Measurements from ENCODE around the gene SELP.

Gene SELP

DNA sequence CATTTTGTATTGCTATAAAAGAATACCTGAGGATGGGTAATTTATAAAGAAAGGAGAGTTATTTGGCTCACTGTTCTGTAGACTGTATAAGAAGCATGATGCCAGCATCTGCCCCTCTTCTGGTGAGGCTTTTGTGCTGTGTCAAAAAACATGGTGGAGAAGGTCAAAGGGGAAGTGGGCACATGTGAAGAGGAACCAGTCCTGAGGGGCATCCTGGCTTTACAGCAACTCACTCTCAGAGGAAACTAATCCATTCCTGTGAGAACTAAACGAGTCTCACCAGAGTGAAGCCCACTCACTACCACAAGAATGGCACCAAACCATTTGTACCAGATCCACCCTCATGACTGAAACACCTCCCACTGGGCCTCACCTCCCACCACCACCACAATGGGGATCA, 18.8 kb upstream of the SELP start:
- Histone ChIP-seq H3K27me3 (replicated peaks; ENCODE audit: insufficient read depth, low read length) (no peaks in the 10 kb centered on the region), H3K27ac (ENCODE audit: low read length) (no peak overlapping the region), H3F3A (ENCODE audit: insufficient read depth, low read length) (no peaks in the 10 kb centered on the region), H3K4me1 (ENCODE audit: low read length) (no peaks in the 10 kb centered on the region), H3K36me3 (replicated peaks; ENCODE audit: insufficient read depth, low read length) (no peaks in the 10 kb centered on the region), H3K9me3 (replicated peaks; ENCODE audit: insufficient read depth, low read length) (no peaks in the 10 kb centered on the region), H2AFZ (ENCODE audit: low read length) (no peak overlapping the region), H3K4me3 (ENCODE audit: low read length) (no peak overlapping the region), H4K20me1 (ENCODE audit: insufficient read depth, low read length) (no peaks in the 10 kb centered on the region), H3K9me2 (replicated peaks; ENCODE audit: insufficient read depth, low read length) (no peaks in the 10 kb centered on the region), H3K79me2 (ENCODE audit: low read length) (no peaks in the 10 kb centered on the region), H3K9ac (ENCODE audit: low read length) (no peak overlapping the region), H3K4me2 (ENCODE audit: low read depth, low read length) (no peak overlapping the region)
- DNase-seq = no peak
- no peak for TF ChIP-seq EZH2phosphoT487 (IDR thresholded peaks at IDR 0.05; ENCODE audit: low read length)
- no peak for TF ChIP-seq EZH2 (optimal IDR thresholded peaks at IDR 0.05; ENCODE audit: low read depth, low read length)
- TF ChIP-seq, protein P1, sequence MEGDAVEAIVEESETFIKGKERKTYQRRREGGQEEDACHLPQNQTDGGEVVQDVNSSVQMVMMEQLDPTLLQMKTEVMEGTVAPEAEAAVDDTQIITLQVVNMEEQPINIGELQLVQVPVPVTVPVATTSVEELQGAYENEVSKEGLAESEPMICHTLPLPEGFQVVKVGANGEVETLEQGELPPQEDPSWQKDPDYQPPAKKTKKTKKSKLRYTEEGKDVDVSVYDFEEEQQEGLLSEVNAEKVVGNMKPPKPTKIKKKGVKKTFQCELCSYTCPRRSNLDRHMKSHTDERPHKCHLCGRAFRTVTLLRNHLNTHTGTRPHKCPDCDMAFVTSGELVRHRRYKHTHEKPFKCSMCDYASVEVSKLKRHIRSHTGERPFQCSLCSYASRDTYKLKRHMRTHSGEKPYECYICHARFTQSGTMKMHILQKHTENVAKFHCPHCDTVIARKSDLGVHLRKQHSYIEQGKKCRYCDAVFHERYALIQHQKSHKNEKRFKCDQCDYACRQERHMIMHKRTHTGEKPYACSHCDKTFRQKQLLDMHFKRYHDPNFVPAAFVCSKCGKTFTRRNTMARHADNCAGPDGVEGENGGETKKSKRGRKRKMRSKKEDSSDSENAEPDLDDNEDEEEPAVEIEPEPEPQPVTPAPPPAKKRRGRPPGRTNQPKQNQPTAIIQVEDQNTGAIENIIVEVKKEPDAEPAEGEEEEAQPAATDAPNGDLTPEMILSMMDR (IDR thresholded peaks at IDR 0.05; ENCODE audit: low read length) = no peak

DNA sequence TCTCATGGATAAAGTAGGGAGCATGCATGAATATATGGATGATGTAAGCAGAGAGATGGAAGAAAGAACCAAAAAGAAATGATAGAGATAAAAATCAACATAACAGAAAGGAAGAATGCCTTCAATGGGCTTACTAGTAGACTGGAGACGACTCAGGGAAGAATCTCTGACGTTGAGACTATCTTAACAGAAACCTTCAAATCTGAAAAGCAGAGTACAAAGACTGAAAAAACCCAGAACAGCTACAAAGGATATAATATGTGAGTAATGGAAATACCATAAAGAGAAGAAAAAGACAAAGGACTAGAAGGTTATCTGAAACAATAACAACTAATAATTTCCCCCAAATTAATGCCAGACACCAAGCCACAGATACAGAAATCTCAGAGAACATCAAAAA, 18.3 kb upstream of the SELP start:
- TF ChIP-seq, protein P1 (IDR thresholded peaks at IDR 0.05; ENCODE audit: low read length) = no peak
- TF ChIP-seq EZH2 (optimal IDR thresholded peaks at IDR 0.05; ENCODE audit: low read depth, low read length) (no peak), EZH2phosphoT487 (IDR thresholded peaks at IDR 0.05; ENCODE audit: low read length) (no peak)
- no peaks in the 10 kb centered on the region for H3F3A ChIP-seq (ENCODE audit: insufficient read depth, low read length)
- H4K20me1 ChIP-seq (ENCODE audit: insufficient read depth, low read length) = no peaks in the 10 kb centered on the region
- no peaks in the 10 kb centered on the region for H3K9me2 ChIP-seq (replicated peaks; ENCODE audit: insufficient read depth, low read length)
- H3K79me2 ChIP-seq (ENCODE audit: low read length) = no peaks in the 10 kb centered on the region
- no peak overlapping the region for H3K4me3 ChIP-seq (ENCODE audit: low read length)
- H3K4me1 ChIP-seq (ENCODE audit: low read length) = no peaks in the 10 kb centered on the region
- H3K27me3 ChIP-seq (replicated peaks; ENCODE audit: insufficient read depth, low read length) = no peaks in the 10 kb centered on the region
- no peaks in the 10 kb centered on the region for H3K9me3 ChIP-seq (replicated peaks; ENCODE audit: insufficient read depth, low read length)
- no peaks in the 10 kb centered on the region for H3K36me3 ChIP-seq (replicated peaks; ENCODE audit: insufficient read depth, low read length)
- H3K4me2 ChIP-seq (ENCODE audit: low read depth, low read length) = no peak overlapping the region
- no peak overlapping the region for H2AFZ ChIP-seq (ENCODE audit: low read length)
- no peak overlapping the region for H3K9ac ChIP-seq (ENCODE audit: low read length)
- no peak for DNase-seq
- no peak overlapping the region for H3K27ac ChIP-seq (ENCODE audit: low read length)

DNA sequence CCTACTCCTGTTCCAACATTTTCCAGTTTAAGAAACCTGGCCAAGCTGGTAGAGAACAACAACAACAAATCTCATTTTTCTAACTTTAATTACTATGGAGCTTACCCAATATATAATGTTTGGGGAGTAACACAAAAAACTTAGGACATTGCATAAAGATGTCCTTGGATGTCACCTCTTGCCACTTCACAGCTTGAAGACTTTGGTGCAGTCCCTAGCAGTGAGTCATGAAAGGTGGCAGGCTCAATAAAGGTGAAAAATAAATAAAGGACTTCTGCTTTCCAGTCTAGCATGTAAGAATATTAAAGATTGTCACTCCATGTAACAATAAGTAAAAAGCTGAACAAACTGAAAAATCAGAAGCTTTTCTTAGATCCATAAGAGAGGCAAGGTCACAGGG, 17.6 kb upstream of the SELP start:
- no peaks in the 10 kb centered on the region for H4K20me1 ChIP-seq (ENCODE audit: insufficient read depth, low read length)
- TF ChIP-seq, protein P1 (IDR thresholded peaks at IDR 0.05; ENCODE audit: low read length) = no peak
- TF ChIP-seq EZH2 (optimal IDR thresholded peaks at IDR 0.05; ENCODE audit: low read depth, low read length) (no peak), EZH2phosphoT487 (IDR thresholded peaks at IDR 0.05; ENCODE audit: low read length) (no peak)
- no peaks in the 10 kb centered on the region for H3K27me3 ChIP-seq (replicated peaks; ENCODE audit: insufficient read depth, low read length)
- no peaks in the 10 kb centered on the region for H3K4me1 ChIP-seq (ENCODE audit: low read length)
- H3K9me3 ChIP-seq (replicated peaks; ENCODE audit: insufficient read depth, low read length) = no peaks in the 10 kb centered on the region
- H3F3A ChIP-seq (ENCODE audit: insufficient read depth, low read length) = no peaks in the 10 kb centered on the region
- H3K79me2 ChIP-seq (ENCODE audit: low read length) = no peaks in the 10 kb centered on the region
- no peak overlapping the region for H3K4me3 ChIP-seq (ENCODE audit: low read length)
- H3K9ac ChIP-seq (ENCODE audit: low read length) = no peak overlapping the region
- no peak overlapping the region for H3K27ac ChIP-seq (ENCODE audit: low read length)
- no peaks in the 10 kb centered on the region for H3K9me2 ChIP-seq (replicated peaks; ENCODE audit: insufficient read depth, low read length)
- H3K36me3 ChIP-seq (replicated peaks; ENCODE audit: insufficient read depth, low read length) = no peaks in the 10 kb centered on the region
- no peak for DNase-seq
- H2AFZ ChIP-seq (ENCODE audit: low read length) = no peak overlapping the region
- H3K4me2 ChIP-seq (ENCODE audit: low read depth, low read length) = no peak overlapping the region
